Panc1 (cell line): ENCODE results near the gene CLSTN2. TPM values are rescaled to one million over a fixed set of nuclear protein-coding genes. Genes with fewer than 3 reads are reported as not detected.

Experiments
- ATAC-seq: fragments of 200-7000 bp; cut with Tn5 transposase; 2 replicates; pipeline ENCODE4 v1.9.1; 2020; ENCODE audit warnings: mild to moderate bottlenecking, moderate library complexity
- BruUV-seq: library from RNA; stranded (reverse); fragments of 400-500 nt; replicated peaks from 2 replicates; lab custom pipeline; 2021; lab: Mats Ljungman, UMichigan
- CTCF ChIA-PET: fragments of 300-600 bp; sonication (Branson Sonifier 250); formaldehyde crosslinking; loops from one replicate; lab custom pipeline; 2022; ENCODE audit warnings: antibody characterized with exemption; lab: Charles Lee
- POLR2A ChIA-PET: fragments of 300-600 bp; sonication (Branson Sonifier 250); formaldehyde crosslinking; loops from one replicate; lab custom pipeline; 2022; ENCODE audit warnings: antibody characterized with exemption; lab: Charles Lee
- DNase-seq: peaks from one replicate; pipeline ENCODE4 v3.0.0-alpha.2; 2010; ENCODE audit warnings: low read depth, low spot score
- H3K27ac ChIP-seq: 2 replicates; pipeline ENCODE4 v1.5.1; 2011; ENCODE audit warnings: mild to moderate bottlenecking, low read length, inconsistent platforms
- H3K27me3 ChIP-seq: fragments of 200-500 bp; sonication (Bioruptor generic); 2 replicates; pipeline ENCODE4 v1.6.0; 2014; ENCODE audit warnings: low read length, inconsistent platforms; ENCODE audit not compliant: control insufficient read depth, insufficient read depth
- H3K36me3 ChIP-seq: fragments of 200-500 bp; sonication (Bioruptor generic); 2 replicates; pipeline ENCODE4 v1.5.1; 2014; ENCODE audit warnings: inconsistent platforms, mild to moderate bottlenecking, low read length, moderate library complexity; ENCODE audit not compliant: control insufficient read depth, insufficient read depth
- H3K4me1 ChIP-seq: 2 replicates; pipeline ENCODE4 v1.5.1; 2011; ENCODE audit warnings: inconsistent platforms, mild to moderate bottlenecking, low read length, moderate library complexity; ENCODE audit not compliant: control insufficient read depth, insufficient read depth
- H3K4me3 ChIP-seq, 2 experiments: 2 replicates each; pipeline ENCODE4 v1.5.1; 2011 to 2012; ENCODE audit warnings: low read depth in 2 of 2, low read length in 2 of 2, mild to moderate bottlenecking in 2 of 2, inconsistent platforms in 1 of 2, moderate library complexity in 1 of 2
- H3K9me3 ChIP-seq: fragments of 200-500 bp; sonication (Bioruptor generic); 2 replicates; pipeline ENCODE4 v1.5.1; 2014; ENCODE audit warnings: low read depth, mild to moderate bottlenecking, inconsistent platforms, low read length, moderate library complexity; ENCODE audit not compliant: control insufficient read depth, insufficient read depth
- CTCF ChIP-seq: fragments of 450-650 bp; IDR thresholded peaks from 2 replicates; pipeline ENCODE4 v1.5.1; 2017; ENCODE audit warnings: mild to moderate bottlenecking
- POLR2AphosphoS5 ChIP-seq: IDR thresholded peaks from 2 replicates; pipeline ENCODE4 v1.6.1; 2012; ENCODE audit warnings: mild to moderate bottlenecking, low read depth, low read length, moderate library complexity
- REST ChIP-seq, 2 experiments: IDR thresholded peaks; 2 replicates each; pipeline ENCODE4 v1.6.1; 2011 to 2012; ENCODE audit warnings: low read depth in 2 of 2, control low read depth in 1 of 2, low read length in 1 of 2, mild to moderate bottlenecking in 1 of 2, moderate library complexity in 1 of 2; ENCODE audit not compliant: insufficient read depth in 1 of 2
- SIN3A ChIP-seq: IDR thresholded peaks from 2 replicates; pipeline ENCODE4 v1.6.1; 2012; ENCODE audit warnings: low read depth, mild to moderate bottlenecking, low read length, moderate library complexity, borderline replicate concordance; ENCODE audit not compliant: insufficient read depth
- TCF7L2 ChIP-seq: IDR thresholded peaks from 2 replicates; pipeline ENCODE4 v1.6.1; 2011; ENCODE audit warnings: mild to moderate bottlenecking, low read depth, low read length, inconsistent platforms
- in situ Hi-C: cut with HindIII; loops from 2 replicates; pipeline ENCODE4 v1.10.0; 2016; ENCODE audit warnings: low sequenced_read_pairs, low pct_unique_long_range_greater_than_20kb
- intact Hi-C: fragments of 100-400 bp; cut with micrococcal nuclease; formaldehyde crosslinking; loops from one replicate; pipeline ENCODE4 v1.10.0; 2022; ENCODE audit not compliant: unreplicated experiment
- total RNA-seq: library from RNA; stranded (reverse); gene quantifications from one replicate; pipeline ENCODE4 v1.2.1, GENCODE V29; 2021; ENCODE audit not compliant: unreplicated experiment

CLSTN2 gene
- total RNA-seq, 1 experiment from 2014 or later: 0.03 TPM

- no peak for DNase-seq
- Histone ChIP-seq H3K36me3 (no peaks in the 10 kb centered on the region), H3K27ac (no peak overlapping the region), H3K27me3 (no peaks in the 10 kb centered on the region), H3K4me1 (no peaks in the 10 kb centered on the region), H3K4me3 (no peak overlapping the region), H3K9me3 (no peaks in the 10 kb centered on the region)
- ChIA-PET CTCF (no interaction called here), POLR2A (no interaction called here)
- TF ChIP-seq POLR2AphosphoS5: no peak
- no peak for TF ChIP-seq SIN3A
- no peak for TF ChIP-seq REST (IDR thresholded peaks at IDR 0.05; ENCODE audit: insufficient read depth in 1 of 2, low read depth in 2 of 2, low read length in 1 of 2)
- no peak for TF ChIP-seq TCF7L2
- no peak for TF ChIP-seq CTCF
- no TSS peak for BruUV-seq
- in situ Hi-C loops: no loop called here
- intact Hi-C loops: no loop called here
- ATAC-seq: no peak
These were observed 169.1 kb downstream of the CLSTN2 start for GRCh38 chr3:140103986-140104645.

- CTCF ChIA-PET: interaction anchor here (0.6 kb wide), 1 partner anchor 1191 kb away, joined by 3 read pairs; no protein-coding TSS in a partner anchor
- Histone ChIP-seq H3K4me1 (no peaks in the 10 kb centered on the region), H3K27me3 (no peaks in the 10 kb centered on the region; the same call in 1 of the 2 replicates), H3K36me3 (no peaks in the 10 kb centered on the region), H3K9me3 (no peaks in the 10 kb centered on the region), H3K27ac (no peak overlapping the region), H3K4me3 (no peak overlapping the region)
- POLR2A ChIA-PET: no interaction called here
- TF ChIP-seq REST (IDR thresholded peaks at IDR 0.05; ENCODE audit: insufficient read depth in 1 of 2, low read depth in 2 of 2, low read length in 1 of 2) (no peak), TCF7L2 (no peak), SIN3A (no peak)
- DNase-seq: no peak
- in situ Hi-C loops (no loop called here), intact Hi-C loops (no loop called here)
- no peak for ATAC-seq
- BruUV-seq: no TSS peak
These were observed 179.2 kb downstream of the CLSTN2 start for GRCh38 chr3:140113996-140114788.
